ENCODE data around the gene SHB. TPM values are rescaled to one million over a fixed set of nuclear protein-coding genes. Genes with fewer than 3 reads are reported as not detected.
A peak's percentile ranks its signal among the peaks of the same experiment; 100 is the strongest.

SHB gene
- total and polyA plus RNA-seq, 4 donors = 6.2 to 16.1 (median 11.6) TPM

DNA sequence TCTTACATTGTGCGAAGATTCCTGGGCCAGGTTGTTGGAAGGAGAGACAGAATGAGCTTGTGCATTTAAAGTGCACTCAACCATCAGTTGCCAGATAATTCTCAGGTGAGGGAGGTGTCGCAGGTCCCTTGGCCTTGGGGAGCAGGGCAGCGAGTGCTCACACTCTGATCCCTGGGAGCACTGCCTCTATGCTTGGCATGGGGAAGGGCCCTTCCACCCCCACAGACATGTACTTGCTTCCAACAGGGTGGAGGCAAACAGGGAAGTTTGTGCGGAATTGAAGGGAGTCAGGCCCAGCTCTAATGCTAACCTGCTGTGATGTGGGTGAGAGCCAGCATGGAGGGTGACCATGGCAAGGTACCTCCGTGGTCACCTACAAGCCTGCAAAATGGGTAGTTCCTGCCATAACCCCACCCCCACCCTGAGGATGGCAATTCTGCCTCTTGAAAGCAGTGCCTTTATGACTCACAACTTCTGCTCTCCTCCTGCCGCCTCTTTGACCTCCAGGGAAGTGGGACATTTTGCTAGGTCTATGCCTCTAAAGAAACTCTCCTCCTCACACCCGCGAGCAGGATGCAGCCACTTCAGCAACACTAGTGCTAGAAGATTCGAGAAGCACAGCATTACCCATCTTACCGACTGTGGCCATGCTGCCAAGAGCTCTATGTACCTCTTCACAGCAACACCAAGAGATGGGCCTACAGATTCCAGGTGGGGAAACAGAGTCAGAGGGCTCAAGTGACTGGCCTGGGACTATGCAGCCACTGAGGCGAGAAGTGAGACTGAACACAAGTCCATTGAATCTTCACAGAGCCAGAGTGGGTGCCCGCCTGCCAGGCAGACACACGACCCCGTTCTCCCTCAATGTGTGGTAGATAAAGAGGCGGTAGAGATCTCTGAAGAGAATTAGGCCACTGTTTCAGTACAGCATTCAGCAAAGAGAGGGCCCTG is 143.0 kb downstream of the SHB start:
- peaks cover 75% of the 10 kb centered on the region for H3K4me1 ChIP-seq (ENCODE audit: control insufficient read depth, insufficient read depth, low read length)
- no peak for DNase-seq (ENCODE audit: low read depth in 4 of 6, low spot score in 6 of 6)

DNA sequence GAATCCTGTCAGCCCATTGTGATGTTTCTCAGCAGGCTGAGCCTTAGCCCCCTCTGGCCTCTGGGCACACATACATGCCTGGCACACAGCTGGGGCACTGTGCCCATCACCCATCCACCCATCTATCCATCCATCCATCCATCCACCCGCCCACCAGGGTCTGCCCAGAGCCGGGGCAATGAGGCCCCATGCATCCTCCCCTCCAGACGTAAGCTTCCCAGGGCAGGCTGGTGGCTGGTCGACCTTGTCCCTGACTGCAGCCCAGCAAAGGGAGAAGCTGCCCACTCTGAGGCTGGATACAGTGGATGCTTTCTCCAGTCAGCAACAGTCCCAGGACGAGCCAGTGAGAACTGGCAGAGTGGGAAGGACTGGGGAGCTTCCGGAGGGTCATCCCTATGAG is 144.0 kb downstream of the SHB start:
- Histone ChIP-seq H3K27me3 (ENCODE audit: control insufficient read depth, insufficient read depth, low read length) (peaks cover 4% of the 10 kb centered on the region), H3K4me1 (ENCODE audit: control insufficient read depth, insufficient read depth, low read length) (peaks cover 81% of the 10 kb centered on the region), H3K36me3 (ENCODE audit: control insufficient read depth, insufficient read depth, low read length) (peaks cover 10% of the 10 kb centered on the region), H3K9me3 (ENCODE audit: control insufficient read depth, insufficient read depth, low read length) (no peaks in the 10 kb centered on the region), H3K27ac (ENCODE audit: low read depth, low read length) (no peak overlapping the region), H3K4me3 (ENCODE audit: low read depth, low read length) (no peak overlapping the region)
- WGBS (ENCODE audit: insufficient coverage) = 81% methylated on average over 5 of the region's 6 CpGs
- no peak for DNase-seq (ENCODE audit: low read depth in 4 of 6, low spot score in 6 of 6)

More for the DNA sequence above, 143.0 kb downstream of the SHB start:
- Histone ChIP-seq H3K27me3 (ENCODE audit: control insufficient read depth, insufficient read depth, low read length) (peaks cover 4% of the 10 kb centered on the region), H3K27ac (ENCODE audit: low read depth, low read length) (no peak overlapping the region), H3K9me3 (ENCODE audit: control insufficient read depth, insufficient read depth, low read length) (no peaks in the 10 kb centered on the region), H3K4me3 (ENCODE audit: low read depth, low read length) (no peak overlapping the region), H3K36me3 (ENCODE audit: control insufficient read depth, insufficient read depth, low read length) (peaks cover 9% of the 10 kb centered on the region)
- 89% methylated on average over 11 of the region's 15 CpGs for WGBS (ENCODE audit: insufficient coverage)

DNA sequence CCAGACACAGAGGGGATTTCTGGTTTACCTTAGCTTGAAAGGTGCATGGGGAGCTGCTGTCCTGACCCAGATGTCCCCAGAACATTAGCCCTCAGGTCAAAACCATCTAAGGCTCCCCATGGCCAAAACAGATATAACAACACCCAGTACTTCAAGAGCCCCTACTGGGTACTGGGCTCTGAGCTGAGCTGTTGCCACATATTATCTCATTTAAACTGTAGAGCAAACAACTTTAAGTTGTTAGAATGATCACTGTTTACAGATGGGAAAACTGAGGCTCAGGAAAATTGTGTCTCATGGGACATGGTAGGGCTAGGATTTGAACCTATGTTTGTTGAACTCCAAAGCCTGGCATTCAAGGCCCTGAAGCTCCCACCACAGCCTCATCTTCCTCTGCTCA is 144.5 kb downstream of the SHB start:
- DNase-seq (ENCODE audit: low read depth in 4 of 6, low spot score in 6 of 6) = no peak
- Histone ChIP-seq H3K36me3 (ENCODE audit: control insufficient read depth, insufficient read depth, low read length) (peaks cover 14% of the 10 kb centered on the region), H3K4me3 (ENCODE audit: low read depth, low read length) (no peak overlapping the region), H3K27ac (ENCODE audit: low read depth, low read length) (no peak overlapping the region), H3K4me1 (ENCODE audit: control insufficient read depth, insufficient read depth, low read length) (peaks cover 82% of the 10 kb centered on the region), H3K9me3 (ENCODE audit: control insufficient read depth, insufficient read depth, low read length) (no peaks in the 10 kb centered on the region), H3K27me3 (ENCODE audit: control insufficient read depth, insufficient read depth, low read length) (peaks cover 4% of the 10 kb centered on the region)

DNA sequence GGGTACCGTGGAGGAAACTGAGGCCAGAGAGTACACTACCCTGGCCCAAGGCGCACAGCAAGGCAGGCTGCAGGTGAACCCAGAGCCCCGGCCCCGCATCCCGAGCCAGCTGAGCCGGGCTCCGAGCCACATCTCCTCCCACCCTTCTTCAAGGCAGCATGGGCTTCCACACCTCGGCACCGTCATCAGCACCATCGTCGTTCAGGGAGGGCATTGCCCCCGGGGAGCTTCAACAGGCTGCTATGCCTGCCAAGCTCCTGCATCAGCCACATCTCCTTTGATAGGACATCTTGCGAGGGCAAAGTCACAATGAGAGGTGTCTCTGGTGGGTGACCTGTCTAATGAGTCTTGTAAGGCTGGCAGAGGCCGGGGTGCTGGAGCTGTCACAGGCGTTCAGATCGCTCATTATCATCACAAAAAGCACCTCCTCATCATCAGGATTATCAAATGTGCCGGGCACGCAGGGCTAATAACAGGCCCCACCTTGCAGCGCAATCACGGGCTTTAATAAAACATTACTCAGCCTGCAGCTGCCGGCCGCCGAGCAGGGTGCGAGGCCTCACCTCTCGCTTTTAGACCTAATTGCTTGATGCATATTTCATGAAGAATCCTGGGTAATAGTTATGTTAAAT is 145.1 kb downstream of the SHB start:
- Histone ChIP-seq H3K27ac (ENCODE audit: low read depth, low read length) (no peak overlapping the region), H3K4me3 (ENCODE audit: low read depth, low read length) (no peak overlapping the region), H3K27me3 (ENCODE audit: control insufficient read depth, insufficient read depth, low read length) (peaks cover 4% of the 10 kb centered on the region), H3K36me3 (ENCODE audit: control insufficient read depth, insufficient read depth, low read length) (peaks cover 12% of the 10 kb centered on the region), H3K9me3 (ENCODE audit: control insufficient read depth, insufficient read depth, low read length) (no peaks in the 10 kb centered on the region), H3K4me1 (ENCODE audit: control insufficient read depth, insufficient read depth, low read length) (peaks cover 77% of the 10 kb centered on the region)
- WGBS (ENCODE audit: insufficient coverage) = 72% methylated on average over 17 of the region's 25 CpGs
- peak in 1 of 6 donors; percentile 37 for DNase-seq (ENCODE audit: low read depth in 4 of 6, low spot score in 6 of 6)

DNA sequence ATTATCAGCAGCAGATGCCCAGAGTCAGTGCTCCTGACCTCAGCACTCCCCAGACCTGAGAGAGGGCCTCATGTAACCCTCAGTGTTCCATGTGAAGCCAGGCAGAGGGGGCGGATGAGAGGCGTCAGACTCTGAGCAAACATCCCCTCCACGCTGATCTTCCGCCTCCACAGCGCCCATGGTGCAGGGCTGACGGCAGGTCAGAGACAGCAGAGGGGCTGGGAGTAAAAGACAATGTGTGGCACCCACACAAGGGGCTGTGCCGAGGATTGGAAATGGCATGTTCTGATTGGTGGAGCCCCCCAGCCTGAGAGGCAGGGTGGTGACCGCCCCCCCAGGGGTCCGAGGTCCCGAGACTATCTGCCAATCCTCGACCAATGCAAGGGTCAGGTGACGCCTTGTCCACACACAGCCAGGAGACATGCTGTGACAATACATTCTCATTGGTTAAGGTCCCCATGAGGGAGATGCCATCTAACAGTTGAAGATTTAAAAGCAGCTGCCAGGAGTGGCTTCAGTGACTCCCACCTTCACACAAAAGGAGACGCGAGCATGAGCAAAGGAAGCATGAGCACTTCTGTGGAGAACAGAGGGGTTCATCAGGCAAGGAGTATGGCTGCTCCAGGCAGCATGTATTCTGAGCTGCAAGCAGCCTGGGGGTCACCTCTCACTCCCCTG is 145.8 kb downstream of the SHB start:
- H3K4me3 ChIP-seq (ENCODE audit: low read depth, low read length) = no peak overlapping the region
- peak in 1 of 6 donors; percentile 51 for DNase-seq (ENCODE audit: low read depth in 4 of 6, low spot score in 6 of 6)
- no peak overlapping the region for H3K27ac ChIP-seq (ENCODE audit: low read depth, low read length)

DNA sequence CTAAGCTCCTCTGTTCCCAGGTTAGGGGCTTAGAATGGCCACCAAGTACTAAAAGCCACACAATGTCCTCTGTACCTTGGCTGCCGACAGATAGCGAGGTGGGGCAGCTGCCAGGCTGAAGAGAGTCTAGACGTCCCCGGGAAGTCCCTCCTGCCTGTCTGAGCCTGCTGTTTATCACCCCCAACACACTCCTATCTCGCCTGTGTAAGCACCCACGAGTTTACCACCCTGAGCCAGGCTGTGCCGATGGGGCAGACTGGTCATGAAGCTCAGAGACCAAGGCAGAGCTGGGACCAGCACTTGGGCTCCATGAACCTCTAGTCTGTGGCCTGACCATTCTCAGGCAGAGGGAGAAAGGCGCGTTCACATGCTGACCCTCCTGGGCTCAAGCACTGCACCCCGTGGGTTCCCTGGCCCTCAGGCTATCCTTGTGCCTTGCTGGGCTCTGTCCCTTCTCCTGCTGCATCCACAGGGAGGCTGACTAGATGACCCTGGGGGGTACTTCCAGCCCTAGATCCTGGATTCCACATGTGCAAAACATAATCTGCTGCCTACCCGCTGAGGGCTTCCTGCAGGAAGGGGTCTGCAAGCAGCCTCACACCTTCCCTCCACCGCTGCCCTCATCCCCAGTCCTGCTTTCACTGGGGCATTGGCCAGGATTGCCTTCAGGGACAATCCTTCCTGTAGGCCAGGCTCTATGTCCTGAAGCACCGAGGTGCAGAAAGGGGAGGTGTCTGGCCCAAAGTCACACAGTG is 146.5 kb downstream of the SHB start:
- WGBS (ENCODE audit: insufficient coverage) = 77% methylated on average over 13 of the region's 13 CpGs
- Histone ChIP-seq H3K27me3 (ENCODE audit: control insufficient read depth, insufficient read depth, low read length) (peaks cover 4% of the 10 kb centered on the region), H3K4me3 (ENCODE audit: low read depth, low read length) (no peak overlapping the region), H3K36me3 (ENCODE audit: control insufficient read depth, insufficient read depth, low read length) (peaks cover 22% of the 10 kb centered on the region), H3K27ac (ENCODE audit: low read depth, low read length) (no peak overlapping the region), H3K9me3 (ENCODE audit: control insufficient read depth, insufficient read depth, low read length) (no peaks in the 10 kb centered on the region), H3K4me1 (ENCODE audit: control insufficient read depth, insufficient read depth, low read length) (peaks cover 77% of the 10 kb centered on the region)
- DNase-seq (ENCODE audit: low read depth in 4 of 6, low spot score in 6 of 6) = no peak

More for the DNA sequence above, 145.8 kb downstream of the SHB start:
- Histone ChIP-seq H3K9me3 (ENCODE audit: control insufficient read depth, insufficient read depth, low read length) (no peaks in the 10 kb centered on the region), H3K4me1 (ENCODE audit: control insufficient read depth, insufficient read depth, low read length) (peaks cover 77% of the 10 kb centered on the region), H3K36me3 (ENCODE audit: control insufficient read depth, insufficient read depth, low read length) (peaks cover 15% of the 10 kb centered on the region), H3K27me3 (ENCODE audit: control insufficient read depth, insufficient read depth, low read length) (peaks cover 4% of the 10 kb centered on the region)
- 73% methylated on average over 13 of the region's 14 CpGs for WGBS (ENCODE audit: insufficient coverage)

DNA sequence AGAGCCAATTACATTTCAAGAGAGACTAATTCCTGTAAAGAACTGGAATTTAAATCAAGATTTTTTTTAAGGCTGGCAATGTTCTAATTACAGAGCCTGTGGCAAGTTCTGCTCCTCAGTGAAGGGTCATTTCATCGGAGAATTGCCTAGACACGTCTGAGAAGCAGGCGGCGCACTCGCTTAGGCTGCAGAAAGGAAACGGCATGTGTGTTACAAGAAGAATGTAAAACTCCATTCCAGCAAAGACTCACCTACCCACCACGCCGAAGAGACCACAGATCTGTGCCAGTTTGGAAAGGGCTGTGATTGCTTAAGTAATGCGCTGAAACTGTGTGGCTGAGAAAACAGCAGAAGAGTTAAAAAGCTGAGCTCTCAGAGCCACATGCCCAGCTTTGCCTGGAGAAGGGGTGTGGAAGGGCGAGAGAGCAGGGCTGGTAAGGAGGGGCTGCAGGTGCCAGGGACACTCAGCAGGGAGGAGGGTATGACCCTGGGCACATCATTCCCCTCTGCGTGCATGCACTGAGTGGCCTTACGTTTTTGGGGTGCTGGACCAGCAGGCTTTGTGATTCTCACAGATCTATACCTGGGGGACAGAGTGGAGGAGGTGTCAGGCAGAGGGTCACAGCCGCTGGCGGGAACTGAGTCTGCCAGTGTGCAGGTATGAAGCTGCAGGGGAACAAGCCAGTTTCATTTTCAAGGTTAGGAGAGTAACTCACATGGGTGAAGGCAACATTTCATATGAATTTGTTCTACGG is 147.3 kb downstream of the SHB start:
- Histone ChIP-seq H3K36me3 (ENCODE audit: control insufficient read depth, insufficient read depth, low read length) (peaks cover 22% of the 10 kb centered on the region), H3K27me3 (ENCODE audit: control insufficient read depth, insufficient read depth, low read length) (peaks cover 4% of the 10 kb centered on the region), H3K27ac (ENCODE audit: low read depth, low read length) (no peak overlapping the region), H3K9me3 (ENCODE audit: control insufficient read depth, insufficient read depth, low read length) (no peaks in the 10 kb centered on the region), H3K4me3 (ENCODE audit: low read depth, low read length) (no peak overlapping the region), H3K4me1 (ENCODE audit: control insufficient read depth, insufficient read depth, low read length) (peaks cover 77% of the 10 kb centered on the region)
- peak in 2 of 6 donors; percentile 69 to 85 for DNase-seq (ENCODE audit: low read depth in 4 of 6, low spot score in 6 of 6)
- WGBS (ENCODE audit: insufficient coverage) = 83% methylated on average over 8 of the region's 15 CpGs

DNA sequence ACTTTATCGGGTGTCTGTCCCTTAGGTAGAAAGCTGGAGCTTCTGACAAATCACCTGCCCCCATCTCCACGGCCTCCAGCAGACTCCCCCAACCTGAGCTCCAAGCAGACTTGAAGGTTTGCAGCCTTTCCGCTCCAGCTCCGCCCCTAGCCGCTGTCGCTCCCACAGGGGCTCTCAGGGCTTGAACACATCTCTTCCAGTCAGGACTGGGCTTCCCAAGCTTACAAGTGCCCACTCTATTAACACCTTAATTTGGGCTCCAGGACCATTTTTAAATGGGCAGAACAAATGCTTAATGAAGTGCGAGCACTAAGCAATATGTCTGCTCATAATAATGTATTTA is 147.9 kb downstream of the SHB start:
- 77% methylated on average over 6 of the region's 7 CpGs for WGBS (ENCODE audit: insufficient coverage)
- peaks cover 25% of the 10 kb centered on the region for H3K36me3 ChIP-seq (ENCODE audit: control insufficient read depth, insufficient read depth, low read length)
- no peak overlapping the region for H3K4me3 ChIP-seq (ENCODE audit: low read depth, low read length)
- H3K27me3 ChIP-seq (ENCODE audit: control insufficient read depth, insufficient read depth, low read length) = peaks cover 4% of the 10 kb centered on the region
- DNase-seq (ENCODE audit: low read depth in 4 of 6, low spot score in 6 of 6) = no peak
- no peaks in the 10 kb centered on the region for H3K9me3 ChIP-seq (ENCODE audit: control insufficient read depth, insufficient read depth, low read length)
- H3K4me1 ChIP-seq (ENCODE audit: control insufficient read depth, insufficient read depth, low read length) = peaks cover 77% of the 10 kb centered on the region
- H3K27ac ChIP-seq (ENCODE audit: low read depth, low read length) = no peak overlapping the region

All from spinal cord (tissue), 10 donors.